Measurements from ENCODE around the gene SEC63. TPM values are rescaled to one million over a fixed set of nuclear protein-coding genes. Genes with fewer than 3 reads are reported as not detected.

The SEC63 gene
- total RNA-seq, 1 donor from 2014 or later = 311 TPM

- Mint-ChIP-seq H3K9me3 (ENCODE audit: unreplicated experiment) (no peaks in the 10 kb centered on the region), H3K36me3 (ENCODE audit: unreplicated experiment) (no peaks in the 10 kb centered on the region), H3K27me3 (ENCODE audit: unreplicated experiment) (peaks cover 2% of the 10 kb centered on the region), H3K4me1 (ENCODE audit: low read depth, unreplicated experiment) (no peaks in the 10 kb centered on the region), H3K27ac (ENCODE audit: unreplicated experiment) (no peak overlapping the region), H3K4me3 (ENCODE audit: unreplicated experiment) (no peak overlapping the region)
- DNase-seq = no peak
- TF ChIP-seq, protein P1, sequence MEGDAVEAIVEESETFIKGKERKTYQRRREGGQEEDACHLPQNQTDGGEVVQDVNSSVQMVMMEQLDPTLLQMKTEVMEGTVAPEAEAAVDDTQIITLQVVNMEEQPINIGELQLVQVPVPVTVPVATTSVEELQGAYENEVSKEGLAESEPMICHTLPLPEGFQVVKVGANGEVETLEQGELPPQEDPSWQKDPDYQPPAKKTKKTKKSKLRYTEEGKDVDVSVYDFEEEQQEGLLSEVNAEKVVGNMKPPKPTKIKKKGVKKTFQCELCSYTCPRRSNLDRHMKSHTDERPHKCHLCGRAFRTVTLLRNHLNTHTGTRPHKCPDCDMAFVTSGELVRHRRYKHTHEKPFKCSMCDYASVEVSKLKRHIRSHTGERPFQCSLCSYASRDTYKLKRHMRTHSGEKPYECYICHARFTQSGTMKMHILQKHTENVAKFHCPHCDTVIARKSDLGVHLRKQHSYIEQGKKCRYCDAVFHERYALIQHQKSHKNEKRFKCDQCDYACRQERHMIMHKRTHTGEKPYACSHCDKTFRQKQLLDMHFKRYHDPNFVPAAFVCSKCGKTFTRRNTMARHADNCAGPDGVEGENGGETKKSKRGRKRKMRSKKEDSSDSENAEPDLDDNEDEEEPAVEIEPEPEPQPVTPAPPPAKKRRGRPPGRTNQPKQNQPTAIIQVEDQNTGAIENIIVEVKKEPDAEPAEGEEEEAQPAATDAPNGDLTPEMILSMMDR (IDR thresholded peaks at IDR 0.05; ENCODE audit: partially characterized antibody, unreplicated experiment) = no peak
These were observed 14.5 kb upstream of the SEC63 start for GRCh38 chr6:107972413-107973096.

- Mint-ChIP-seq H3K27me3 (ENCODE audit: unreplicated experiment) (peaks cover 2% of the 10 kb centered on the region), H3K4me3 (ENCODE audit: unreplicated experiment) (no peak overlapping the region), H3K4me1 (ENCODE audit: low read depth, unreplicated experiment) (no peaks in the 10 kb centered on the region), H3K36me3 (ENCODE audit: unreplicated experiment) (no peaks in the 10 kb centered on the region), H3K27ac (ENCODE audit: unreplicated experiment) (no peak overlapping the region), H3K9me3 (ENCODE audit: unreplicated experiment) (no peaks in the 10 kb centered on the region)
- no peak for DNase-seq
- TF ChIP-seq, protein P1 (IDR thresholded peaks at IDR 0.05; ENCODE audit: partially characterized antibody, unreplicated experiment) = no peak
These were observed 13.2 kb upstream of the SEC63 start for GRCh38 chr6:107971181-107971580.

DNA sequence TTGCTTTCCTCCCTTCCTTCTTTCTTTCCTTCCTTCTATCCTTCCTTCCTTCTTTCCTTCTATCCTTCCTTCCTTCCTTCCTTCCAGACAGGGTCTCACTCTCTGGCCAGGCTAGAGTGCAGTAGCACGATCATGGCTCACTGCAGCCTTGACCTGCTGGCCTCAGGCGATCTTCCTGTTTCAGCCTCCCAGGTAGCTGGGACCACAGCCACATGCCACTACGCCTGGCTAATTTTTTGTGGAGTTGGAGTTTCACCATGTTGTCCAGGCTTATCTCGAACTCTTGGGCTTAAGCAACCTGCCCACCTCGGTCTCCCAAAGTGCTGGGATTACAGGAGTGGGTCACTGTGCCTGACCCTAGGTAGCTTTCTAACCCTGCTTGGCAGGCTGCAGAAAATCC, 12.2 kb upstream of the SEC63 start:
- H3K4me1 Mint-ChIP-seq (ENCODE audit: low read depth, unreplicated experiment) = no peaks in the 10 kb centered on the region
- peaks cover 2% of the 10 kb centered on the region for H3K27me3 Mint-ChIP-seq (ENCODE audit: unreplicated experiment)
- no peak overlapping the region for H3K27ac Mint-ChIP-seq (ENCODE audit: unreplicated experiment)
- H3K9me3 Mint-ChIP-seq (ENCODE audit: unreplicated experiment) = no peaks in the 10 kb centered on the region
- no peak overlapping the region for H3K4me3 Mint-ChIP-seq (ENCODE audit: unreplicated experiment)
- no peaks in the 10 kb centered on the region for H3K36me3 Mint-ChIP-seq (ENCODE audit: unreplicated experiment)
- TF ChIP-seq, protein P1 (IDR thresholded peaks at IDR 0.05; ENCODE audit: partially characterized antibody, unreplicated experiment) = no peak
- no peak for DNase-seq

DNA sequence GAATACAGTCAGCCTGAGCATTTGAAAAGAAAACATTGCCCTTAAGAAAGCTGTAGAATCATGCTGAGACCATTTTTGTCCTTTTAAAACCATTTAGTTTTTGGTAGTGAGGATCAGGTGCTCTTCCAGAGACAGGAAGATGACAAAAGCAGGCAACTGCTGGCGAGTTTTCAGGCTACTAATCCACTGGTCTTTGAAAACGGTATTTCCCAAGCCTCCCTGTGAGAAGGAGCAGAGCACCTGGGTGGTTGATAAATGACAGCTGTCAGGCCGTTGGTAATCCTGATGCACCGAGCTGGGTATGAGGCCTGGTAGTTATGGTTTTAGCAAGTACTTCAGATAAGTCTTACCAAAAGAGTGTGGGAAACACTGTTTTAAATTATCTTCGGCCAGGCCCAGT, 10.1 kb upstream of the SEC63 start:
- no peaks in the 10 kb centered on the region for H3K36me3 Mint-ChIP-seq (ENCODE audit: unreplicated experiment)
- no peak overlapping the region for H3K27ac Mint-ChIP-seq (ENCODE audit: unreplicated experiment)
- TF ChIP-seq, protein P1 (IDR thresholded peaks at IDR 0.05; ENCODE audit: partially characterized antibody, unreplicated experiment) = no peak
- no peak overlapping the region for H3K4me3 Mint-ChIP-seq (ENCODE audit: unreplicated experiment)
- H3K9me3 Mint-ChIP-seq (ENCODE audit: unreplicated experiment) = no peaks in the 10 kb centered on the region
- H3K27me3 Mint-ChIP-seq (ENCODE audit: unreplicated experiment) = peaks cover 2% of the 10 kb centered on the region
- no peak for DNase-seq
- H3K4me1 Mint-ChIP-seq (ENCODE audit: low read depth, unreplicated experiment) = no peaks in the 10 kb centered on the region

DNA sequence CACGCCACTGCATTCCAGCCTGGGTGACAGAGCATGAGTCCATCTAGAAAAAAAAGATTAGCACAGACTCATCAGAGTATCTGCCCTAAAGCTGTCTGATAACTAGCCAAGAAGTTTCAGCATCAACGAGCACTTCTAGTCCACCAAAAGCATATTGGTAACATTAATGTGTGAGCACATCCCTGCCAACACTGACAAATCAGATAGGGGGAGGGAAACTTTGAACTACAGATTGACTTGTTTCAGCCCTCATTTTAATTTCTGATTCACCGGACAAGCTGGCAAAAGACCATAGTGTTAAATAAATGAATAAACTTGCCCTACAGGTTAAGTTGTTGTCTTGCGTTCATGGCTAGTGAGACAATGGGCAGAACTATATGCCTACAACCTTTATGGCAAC, 7.7 kb upstream of the SEC63 start:
- TF ChIP-seq, protein P1 (IDR thresholded peaks at IDR 0.05; ENCODE audit: partially characterized antibody, unreplicated experiment) = no peak
- no peak for DNase-seq
- Mint-ChIP-seq H3K27me3 (ENCODE audit: unreplicated experiment) (no peaks in the 10 kb centered on the region), H3K9me3 (ENCODE audit: unreplicated experiment) (no peaks in the 10 kb centered on the region), H3K36me3 (ENCODE audit: unreplicated experiment) (no peaks in the 10 kb centered on the region), H3K4me3 (ENCODE audit: unreplicated experiment) (no peak overlapping the region), H3K4me1 (ENCODE audit: low read depth, unreplicated experiment) (no peaks in the 10 kb centered on the region), H3K27ac (ENCODE audit: unreplicated experiment) (no peak overlapping the region)

Measured in glutamatergic neuron (in vitro differentiated cells).